Parathyroid adenoma (tissue), 2 donors: ENCODE measurements around the gene RNF183.

ENCODE experiments used
- H2AFZ ChIP-seq: fragments of 300-600 bp; sonication (generic); one replicate; pipeline ENCODE4 v1.7.0; 2017; ENCODE audit warnings: antibody characterized with exemption, mild to moderate bottlenecking
- H3K27ac ChIP-seq: fragments of 300-600 bp; sonication (generic); one replicate; pipeline ENCODE4 v1.7.0; 2017
- H3K27me3 ChIP-seq: fragments of 300-600 bp; sonication (generic); one replicate; pipeline ENCODE4 v1.7.0; 2017; ENCODE audit warnings: low read length; ENCODE audit not compliant: control insufficient read depth, insufficient read depth
- H3K36me3 ChIP-seq: fragments of 300-600 bp; sonication (generic); one replicate; pipeline ENCODE4 v1.7.0; 2017; ENCODE audit warnings: low read length; ENCODE audit not compliant: control insufficient read depth, insufficient read depth
- H3K4me1 ChIP-seq: fragments of 300-600 bp; sonication (generic); one replicate; pipeline ENCODE4 v1.7.0; 2017; ENCODE audit warnings: control low read depth
- H3K4me2 ChIP-seq: fragments of 300-600 bp; sonication (generic); one replicate; pipeline ENCODE4 v1.7.0; 2017; ENCODE audit warnings: low read length
- H3K4me3 ChIP-seq: fragments of 300-600 bp; sonication (generic); one replicate; pipeline ENCODE4 v1.7.0; 2017; ENCODE audit warnings: low read depth, low read length
- H3K79me2 ChIP-seq: fragments of 300-600 bp; sonication (generic); one replicate; pipeline ENCODE4 v1.7.0; 2017; ENCODE audit warnings: control low read depth
- H3K9ac ChIP-seq: fragments of 300-600 bp; sonication (generic); one replicate; pipeline ENCODE4 v1.7.0; 2017; ENCODE audit warnings: mild to moderate bottlenecking
- H3K9me3 ChIP-seq: fragments of 300-600 bp; sonication (generic); one replicate; pipeline ENCODE4 v1.7.0; 2017; ENCODE audit warnings: low read length; ENCODE audit not compliant: control insufficient read depth
- TF ChIP-seq, protein P1 (sequence below): fragments of 300-600 bp; sonication (generic); IDR thresholded peaks from one replicate; pipeline ENCODE4 v1.7.0; 2017; ENCODE audit warnings: antibody characterized with exemption, mild to moderate bottlenecking
- donor health status: primary hyperparathyroidism.

The RNF183 gene

DNA sequence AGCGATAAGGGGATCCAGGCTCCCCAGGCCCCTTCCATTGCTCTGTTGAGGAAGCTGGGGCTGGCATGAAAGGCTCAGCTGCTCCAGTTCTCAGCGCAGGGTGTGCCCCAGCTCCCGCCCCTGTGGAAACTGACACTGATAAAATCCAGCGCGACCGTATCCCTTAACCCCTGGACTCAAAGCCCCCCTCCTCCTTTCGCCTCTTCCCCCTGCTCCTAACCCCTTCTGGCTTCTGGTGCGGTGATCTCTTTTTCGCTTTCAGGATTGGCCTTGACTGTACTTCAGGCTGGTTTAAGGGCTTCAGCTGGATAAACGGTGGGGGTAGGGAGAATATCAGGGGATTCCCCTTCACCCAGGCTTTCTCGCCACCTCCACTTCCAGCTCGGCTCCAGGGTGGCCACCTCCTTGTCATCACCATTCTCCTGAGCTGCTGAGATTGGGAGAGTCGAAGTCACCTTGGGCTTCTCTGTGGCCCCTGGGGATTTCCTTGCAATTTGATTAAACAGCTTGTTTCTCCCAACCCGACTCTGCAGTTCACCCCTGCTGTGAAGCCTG is 47.0 kb upstream of the RNF183 start:
- peak overlapping the region; percentile 85 for H3K27ac ChIP-seq
- H3K4me2 ChIP-seq = peak overlapping the region; percentile 85
- H3K9ac ChIP-seq = no peak overlapping the region
- H3K36me3 ChIP-seq = no peaks in the 10 kb centered on the region
- H3K9me3 ChIP-seq = no peaks in the 10 kb centered on the region
- no peak overlapping the region for H2AFZ ChIP-seq
- H3K4me3 ChIP-seq = peak overlapping the region; percentile 89
- TF ChIP-seq, protein P1, sequence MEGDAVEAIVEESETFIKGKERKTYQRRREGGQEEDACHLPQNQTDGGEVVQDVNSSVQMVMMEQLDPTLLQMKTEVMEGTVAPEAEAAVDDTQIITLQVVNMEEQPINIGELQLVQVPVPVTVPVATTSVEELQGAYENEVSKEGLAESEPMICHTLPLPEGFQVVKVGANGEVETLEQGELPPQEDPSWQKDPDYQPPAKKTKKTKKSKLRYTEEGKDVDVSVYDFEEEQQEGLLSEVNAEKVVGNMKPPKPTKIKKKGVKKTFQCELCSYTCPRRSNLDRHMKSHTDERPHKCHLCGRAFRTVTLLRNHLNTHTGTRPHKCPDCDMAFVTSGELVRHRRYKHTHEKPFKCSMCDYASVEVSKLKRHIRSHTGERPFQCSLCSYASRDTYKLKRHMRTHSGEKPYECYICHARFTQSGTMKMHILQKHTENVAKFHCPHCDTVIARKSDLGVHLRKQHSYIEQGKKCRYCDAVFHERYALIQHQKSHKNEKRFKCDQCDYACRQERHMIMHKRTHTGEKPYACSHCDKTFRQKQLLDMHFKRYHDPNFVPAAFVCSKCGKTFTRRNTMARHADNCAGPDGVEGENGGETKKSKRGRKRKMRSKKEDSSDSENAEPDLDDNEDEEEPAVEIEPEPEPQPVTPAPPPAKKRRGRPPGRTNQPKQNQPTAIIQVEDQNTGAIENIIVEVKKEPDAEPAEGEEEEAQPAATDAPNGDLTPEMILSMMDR = no peak
- peaks cover 14% of the 10 kb centered on the region for H3K79me2 ChIP-seq
- peaks cover 15% of the 10 kb centered on the region for H3K4me1 ChIP-seq
- no peaks in the 10 kb centered on the region for H3K27me3 ChIP-seq

DNA sequence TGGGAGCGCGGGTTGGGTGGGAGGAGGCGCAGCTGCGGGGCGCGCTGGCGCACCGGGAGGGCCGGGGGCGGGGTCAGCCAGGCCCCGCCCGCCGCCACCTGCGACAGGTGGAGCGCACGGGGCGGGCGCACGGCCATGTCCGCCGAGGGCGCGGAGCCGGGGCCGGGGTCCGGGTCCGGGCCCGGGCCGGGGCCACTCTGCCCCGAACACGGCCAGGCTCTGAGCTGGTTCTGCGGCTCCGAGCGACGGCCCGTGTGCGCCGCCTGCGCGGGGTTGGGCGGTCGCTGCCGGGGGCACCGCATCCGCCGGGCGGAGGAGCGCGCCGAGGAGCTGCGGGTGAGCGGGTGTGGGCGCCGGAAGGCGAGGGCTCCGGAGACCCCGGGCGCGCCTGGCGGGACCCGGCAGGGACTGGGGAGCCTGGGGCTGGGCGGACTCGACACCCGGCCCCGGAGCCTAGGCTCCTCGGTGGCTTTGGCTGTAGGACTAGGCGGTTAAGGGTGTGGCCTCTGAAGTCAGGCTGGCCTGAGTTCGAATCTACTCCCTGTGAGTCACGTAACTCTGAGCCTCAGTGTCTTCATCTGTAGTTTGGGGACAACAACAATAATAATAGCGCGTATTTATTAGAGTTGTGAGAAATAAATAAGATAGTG is 46.4 kb upstream of the RNF183 start, which contains the start of gene BSPRY:
Gene BSPRY, plus strand, starts transcription at position 97 of the 650 bp plus-strand sequence. Its CDS starts 39 bp downstream, at position 136.
- Histone ChIP-seq H3K9ac (no peak within 1 kb of the TSS), H2AFZ (peak within 1 kb of the TSS; percentile 53)

DNA sequence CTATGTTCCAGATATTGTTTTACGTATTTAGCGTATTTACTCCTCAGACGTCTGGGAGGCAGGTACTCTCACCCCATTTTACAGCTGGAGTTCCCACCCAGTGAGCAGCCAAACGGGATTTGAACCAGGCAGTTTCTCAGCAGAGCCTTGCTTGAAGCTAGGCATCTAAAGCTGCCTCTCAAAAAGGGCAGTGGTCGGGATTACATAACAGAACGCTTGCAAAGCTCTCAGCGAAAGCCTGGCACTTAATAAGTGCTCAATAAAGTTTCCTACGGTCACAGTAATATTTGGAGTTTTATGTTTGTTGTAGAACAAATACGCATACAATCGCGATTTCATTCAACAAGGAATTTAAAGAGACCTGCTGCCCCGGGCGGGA is 45.9 kb upstream of the RNF183 start:
- Histone ChIP-seq H3K4me3 (peak overlapping the region; percentile 46), H2AFZ (peak overlapping the region; percentile 53), H3K36me3 (no peaks in the 10 kb centered on the region), H3K27ac (peak overlapping the region; percentile 71), H3K9ac (no peak overlapping the region), H3K4me2 (peak overlapping the region; percentile 74), H3K4me1 (peaks cover 12% of the 10 kb centered on the region), H3K9me3 (no peaks in the 10 kb centered on the region), H3K27me3 (no peaks in the 10 kb centered on the region), H3K79me2 (peaks cover 14% of the 10 kb centered on the region)
- TF ChIP-seq, protein P1 = no peak

More for the DNA sequence above, 46.4 kb upstream of the RNF183 start, which contains the start of gene BSPRY:
- H3K27me3 ChIP-seq = no peaks in the 10 kb centered on the region
- peak within 1 kb of the TSS; percentile 89 for H3K4me3 ChIP-seq
- H3K27ac ChIP-seq = peak within 1 kb of the TSS; percentile 85
- H3K36me3 ChIP-seq = no peaks in the 10 kb centered on the region
- H3K9me3 ChIP-seq = no peaks in the 10 kb centered on the region
- peaks cover 14% of the 10 kb centered on the region for H3K79me2 ChIP-seq
- H3K4me1 ChIP-seq = peaks cover 12% of the 10 kb centered on the region
- TF ChIP-seq, protein P1 = no peak
- peak within 1 kb of the TSS; percentile 85 for H3K4me2 ChIP-seq

DNA sequence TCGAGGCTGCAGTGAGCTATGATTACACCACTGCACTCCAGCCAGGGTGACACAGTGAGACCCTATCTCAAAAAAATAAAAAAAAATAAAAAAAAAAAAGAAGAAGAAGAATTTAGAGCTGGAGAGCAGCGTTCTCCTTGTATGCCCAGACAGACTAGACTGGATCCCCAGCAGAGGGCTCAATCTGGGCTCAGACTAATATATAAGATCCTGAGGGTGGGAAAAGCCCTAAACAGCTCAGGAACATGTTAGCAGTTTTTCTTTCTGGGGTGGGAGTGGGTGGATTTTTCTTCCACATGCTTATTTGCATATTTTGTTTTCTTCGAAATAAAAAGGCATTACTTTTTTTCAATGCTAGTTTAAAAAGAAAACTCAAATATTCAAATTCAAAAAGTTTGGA is 45.3 kb upstream of the RNF183 start:
- no peak overlapping the region for H3K4me3 ChIP-seq
- peaks cover 14% of the 10 kb centered on the region for H3K79me2 ChIP-seq
- H3K27ac ChIP-seq = no peak overlapping the region
- no peak overlapping the region for H3K9ac ChIP-seq
- H3K9me3 ChIP-seq = no peaks in the 10 kb centered on the region
- no peak overlapping the region for H2AFZ ChIP-seq
- no peak overlapping the region for H3K4me2 ChIP-seq
- H3K4me1 ChIP-seq = peaks cover 13% of the 10 kb centered on the region
- H3K27me3 ChIP-seq = no peaks in the 10 kb centered on the region
- TF ChIP-seq, protein P1 = no peak
- H3K36me3 ChIP-seq = no peaks in the 10 kb centered on the region
